ENCODE measurements around the gene GSTA2. TPM values are rescaled to one million over a fixed set of nuclear protein-coding genes. Genes with fewer than 3 reads are reported as not detected.
"Not testable (repeated sequence)": the region's sequence is repeated elsewhere in the genome, so short reads cannot be mapped to it uniquely, and the experiment has no call there.

The GSTA2 gene
- total and polyA plus RNA-seq, 8 donors = 26.0 to 114 (median 70.1) TPM

GRCh38 chr6:52707963-52708680 is 55.2 kb downstream of the GSTA2 start:
- no peak overlapping the region for H3K4me3 ChIP-seq
- intact Hi-C loops (cut with DNase I) = no loop called here
- H3K36me3 ChIP-seq = no peaks in the 10 kb centered on the region
- DNase-seq (no peak), ATAC-seq (no peak), FAIRE-seq (no peak)
- no peaks in the 10 kb centered on the region for H3K9me3 ChIP-seq
- H3K27ac ChIP-seq = no peak overlapping the region
- H3K27me3 ChIP-seq = no peaks in the 10 kb centered on the region
- no peaks in the 10 kb centered on the region for H3K4me1 ChIP-seq
- 72 to 73% methylated on average over 3 of the region's 3 CpGs for WGBS, 2 donors
- TF ChIP-seq, protein P1, sequence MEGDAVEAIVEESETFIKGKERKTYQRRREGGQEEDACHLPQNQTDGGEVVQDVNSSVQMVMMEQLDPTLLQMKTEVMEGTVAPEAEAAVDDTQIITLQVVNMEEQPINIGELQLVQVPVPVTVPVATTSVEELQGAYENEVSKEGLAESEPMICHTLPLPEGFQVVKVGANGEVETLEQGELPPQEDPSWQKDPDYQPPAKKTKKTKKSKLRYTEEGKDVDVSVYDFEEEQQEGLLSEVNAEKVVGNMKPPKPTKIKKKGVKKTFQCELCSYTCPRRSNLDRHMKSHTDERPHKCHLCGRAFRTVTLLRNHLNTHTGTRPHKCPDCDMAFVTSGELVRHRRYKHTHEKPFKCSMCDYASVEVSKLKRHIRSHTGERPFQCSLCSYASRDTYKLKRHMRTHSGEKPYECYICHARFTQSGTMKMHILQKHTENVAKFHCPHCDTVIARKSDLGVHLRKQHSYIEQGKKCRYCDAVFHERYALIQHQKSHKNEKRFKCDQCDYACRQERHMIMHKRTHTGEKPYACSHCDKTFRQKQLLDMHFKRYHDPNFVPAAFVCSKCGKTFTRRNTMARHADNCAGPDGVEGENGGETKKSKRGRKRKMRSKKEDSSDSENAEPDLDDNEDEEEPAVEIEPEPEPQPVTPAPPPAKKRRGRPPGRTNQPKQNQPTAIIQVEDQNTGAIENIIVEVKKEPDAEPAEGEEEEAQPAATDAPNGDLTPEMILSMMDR (IDR thresholded peaks at IDR 0.05) = no peak

DNA sequence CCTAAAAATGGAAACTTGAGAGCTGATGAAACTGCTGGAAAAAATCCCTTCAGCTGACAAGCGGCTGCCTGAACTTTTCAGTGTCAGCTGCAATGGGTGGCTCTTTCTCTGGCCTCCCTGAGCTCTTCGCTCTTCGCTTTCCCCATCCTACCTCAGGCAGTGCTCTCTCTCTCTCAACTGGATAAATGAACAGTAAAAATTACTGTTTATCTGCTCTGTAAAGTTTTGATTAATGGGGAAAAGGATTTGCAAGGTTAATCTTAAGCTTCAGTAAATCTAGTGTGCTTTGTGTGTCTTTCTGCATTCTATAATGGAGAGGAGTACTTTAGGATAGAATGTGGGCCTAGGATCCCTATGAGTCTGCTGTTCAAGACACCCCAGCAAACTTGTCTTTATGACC is 57.3 kb downstream of the GSTA2 start:
- ATAC-seq (no peak), FAIRE-seq (no peak), DNase-seq (no peak)
- no peaks in the 10 kb centered on the region for H3K4me1 ChIP-seq
- WGBS, 2 donors = 95 to 97% methylated on average over 3 of the region's 3 CpGs
- no peaks in the 10 kb centered on the region for H3K36me3 ChIP-seq
- no peaks in the 10 kb centered on the region for H3K9me3 ChIP-seq
- no peak overlapping the region for H3K27ac ChIP-seq
- TF ChIP-seq, protein P1 (IDR thresholded peaks at IDR 0.05) = no peak
- no peak overlapping the region for H3K4me3 ChIP-seq
- H3K27me3 ChIP-seq = no peaks in the 10 kb centered on the region
- intact Hi-C loops (cut with DNase I) = no loop called here

DNA sequence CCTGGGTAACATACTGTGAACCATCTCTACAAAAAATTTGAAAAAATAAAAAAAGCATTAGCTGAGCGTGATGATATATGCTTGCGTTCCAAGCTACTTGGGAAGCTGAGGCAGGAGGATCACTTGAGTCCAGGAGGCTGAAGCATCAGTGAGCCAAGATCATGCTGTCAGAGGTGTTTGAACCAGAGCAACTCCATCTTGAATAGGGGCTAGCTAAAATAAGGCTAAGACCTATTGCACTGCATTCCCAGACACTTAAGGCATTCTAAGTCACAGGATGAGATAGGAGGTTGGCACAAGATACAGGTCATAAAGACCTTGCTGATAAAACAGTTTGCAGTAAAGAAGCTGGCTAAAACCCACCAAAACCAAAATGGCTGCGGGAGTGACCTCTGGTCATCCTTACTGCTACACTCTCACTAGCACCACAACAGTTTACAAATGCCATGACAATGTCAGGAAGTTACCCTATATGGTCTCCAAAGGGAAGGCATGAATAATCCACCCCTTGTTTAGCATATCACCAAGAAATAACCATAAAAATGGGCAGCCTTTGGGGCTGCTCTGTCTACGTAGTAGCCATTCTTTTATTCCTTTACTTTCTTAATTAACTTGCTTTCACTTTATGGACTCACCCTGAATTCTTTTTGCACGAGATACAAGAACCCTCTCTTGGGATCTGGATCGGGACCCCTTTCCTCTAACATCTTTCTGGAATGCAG is 58.3 kb downstream of the GSTA2 start:
- not testable (repeated sequence) for H3K9me3 ChIP-seq, FAIRE-seq, ATAC-seq

GRCh38 chr6:52704060-52704459 is 59.2 kb downstream of the GSTA2 start:
- H3K36me3 ChIP-seq = no peaks in the 10 kb centered on the region
- no peaks in the 10 kb centered on the region for H3K9me3 ChIP-seq
- no peaks in the 10 kb centered on the region for H3K4me1 ChIP-seq
- intact Hi-C loops (cut with DNase I) = no loop called here
- FAIRE-seq (no peak), DNase-seq (no peak), ATAC-seq (no peak)
- H3K27ac ChIP-seq = no peak overlapping the region
- no peaks in the 10 kb centered on the region for H3K27me3 ChIP-seq
- TF ChIP-seq, protein P1 (IDR thresholded peaks at IDR 0.05) = no peak
- no peak overlapping the region for H3K4me3 ChIP-seq

More for the DNA sequence above, 58.3 kb downstream of the GSTA2 start:
- H3K27ac ChIP-seq; H3K36me3 ChIP-seq; H3K4me3 ChIP-seq; DNase-seq; H3K27me3 ChIP-seq; intact Hi-C loops (cut with DNase I); H3K4me1 ChIP-seq: not testable (repeated sequence)
- 91 to 92% methylated on average over 6 of the region's 6 CpGs for whole genome bisulfite sequencing, 2 donors

Other genes with a start within 250 kb of the GSTA2 start
- 10 to 100 TPM in 1 of 6 donors, 1 to 10 TPM in 5; 3.9 to 11.2 (median 6.1) TPM for gene TRAM2, start 186.4 kb downstream of the GSTA2 start, total RNA-seq
- gene TRAM2, start 186.4 kb downstream of the GSTA2 start, polyA plus RNA-seq = 1 to 10 TPM; 1.9 to 3.2 TPM
- 10 to 100 TPM; 12.4 to 24.4 (median 17.3) TPM for gene TMEM14A, start 92.4 kb downstream of the GSTA2 start, total RNA-seq
- gene TMEM14A, start 92.4 kb downstream of the GSTA2 start, polyA plus RNA-seq = 10 to 100 TPM; 15.9 to 29.6 TPM
- gene GSTA1, start 40.3 kb upstream of the GSTA2 start, total RNA-seq = 100 to 1,000 TPM in 1 of 6 donors, 10 to 100 TPM in 5; 31.5 to 125 (median 44.5) TPM
- 10 to 100 TPM; 44.7 to 73.4 TPM for gene GSTA1, start 40.3 kb upstream of the GSTA2 start, polyA plus RNA-seq
- gene GSTA5, start 77.3 kb upstream of the GSTA2 start, total RNA-seq = not detected
- not detected for gene GSTA5, start 77.3 kb upstream of the GSTA2 start, polyA plus RNA-seq
- gene GSTA3, start 146.2 kb upstream of the GSTA2 start, total RNA-seq = not detected
- gene GSTA3, start 146.2 kb upstream of the GSTA2 start, polyA plus RNA-seq = not detected
- 10 to 100 TPM; 11.0 to 18.4 (median 13.2) TPM for gene GSTA4, start 231.8 kb upstream of the GSTA2 start, total RNA-seq
- gene GSTA4, start 231.8 kb upstream of the GSTA2 start, polyA plus RNA-seq = 10 to 100 TPM; 19.3 to 33.3 TPM